Measurements from ENCODE around the gene CFLAR.
A peak's percentile ranks its signal among the peaks of the same experiment; 100 is the strongest.
"Not testable (repeated sequence)": the region's sequence is repeated elsewhere in the genome, so short reads cannot be mapped to it uniquely, and the experiment has no call there.

The CFLAR gene

GRCh38 chr2:201109186-201109585 is 6.8 kb upstream of the CFLAR start:
- Histone ChIP-seq H3K27me3 (ENCODE audit: insufficient read depth, low read length) (no peaks in the 10 kb centered on the region), H3K9me3 (ENCODE audit: low read length) (no peaks in the 10 kb centered on the region), H3K4me3 (ENCODE audit: low read length) (no peak overlapping the region), H3K4me1 (ENCODE audit: insufficient read depth, low read length) (no peaks in the 10 kb centered on the region), H2AFZ (ENCODE audit: low read depth, low read length) (no peak overlapping the region), H3K36me3 (ENCODE audit: insufficient read depth, low read length) (no peaks in the 10 kb centered on the region)

DNA sequence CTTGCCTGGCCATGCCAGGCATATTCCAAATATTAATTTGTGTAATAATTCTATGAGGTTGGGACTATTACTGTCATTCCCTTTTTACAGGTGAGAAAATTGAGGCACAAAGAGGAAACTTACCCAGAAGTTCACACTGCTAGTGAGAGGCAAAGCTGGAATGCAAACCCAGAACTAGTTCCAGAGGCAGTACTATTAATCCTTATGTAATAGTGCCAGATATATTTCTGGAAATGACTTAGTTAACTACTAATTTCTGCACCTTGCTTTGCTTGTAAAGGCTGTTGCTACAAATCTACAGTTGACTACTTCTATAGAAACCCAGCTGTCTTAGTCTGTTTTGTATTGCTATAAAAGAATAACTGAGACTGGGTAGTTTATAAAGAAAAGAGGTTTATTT is 5.3 kb upstream of the CFLAR start:
- no peaks in the 10 kb centered on the region for H3K36me3 ChIP-seq (ENCODE audit: insufficient read depth, low read length)
- no peak overlapping the region for H2AFZ ChIP-seq (ENCODE audit: low read depth, low read length)
- no peak overlapping the region for H3K4me3 ChIP-seq (ENCODE audit: low read length)
- H3K9me3 ChIP-seq (ENCODE audit: low read length): no peaks in the 10 kb centered on the region
- H3K4me1 ChIP-seq (ENCODE audit: insufficient read depth, low read length): no peaks in the 10 kb centered on the region
- H3K27me3 ChIP-seq (ENCODE audit: insufficient read depth, low read length): no peaks in the 10 kb centered on the region

DNA sequence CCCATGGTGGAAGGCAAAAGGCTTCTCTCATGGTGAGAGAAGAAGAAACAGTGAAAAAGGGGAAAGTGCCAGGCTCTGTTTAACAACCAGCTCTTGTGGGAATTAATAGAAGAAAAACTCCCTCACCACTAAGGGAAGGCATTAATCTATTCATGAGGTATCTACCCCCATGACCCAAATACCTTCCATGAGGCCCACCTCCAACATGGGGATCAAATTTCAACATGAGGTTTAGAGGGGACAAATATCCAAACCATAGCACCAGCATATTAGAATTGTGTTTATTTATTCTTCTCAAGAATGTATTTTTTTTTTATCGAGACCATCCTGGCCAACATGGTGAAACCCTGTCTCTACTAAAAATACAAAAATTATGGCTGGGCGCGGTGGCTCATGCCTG is 4.9 kb upstream of the CFLAR start:
- no peaks in the 10 kb centered on the region for H3K36me3 ChIP-seq (ENCODE audit: insufficient read depth, low read length)
- H3K4me1 ChIP-seq (ENCODE audit: insufficient read depth, low read length): no peaks in the 10 kb centered on the region
- H3K9me3 ChIP-seq (ENCODE audit: low read length): no peaks in the 10 kb centered on the region
- H3K27me3 ChIP-seq (ENCODE audit: insufficient read depth, low read length): no peaks in the 10 kb centered on the region
- H2AFZ ChIP-seq (ENCODE audit: low read depth, low read length): no peak overlapping the region
- H3K4me3 ChIP-seq (ENCODE audit: low read length): no peak overlapping the region

- H3K9me3 ChIP-seq (ENCODE audit: low read length): no peaks in the 10 kb centered on the region
- no peaks in the 10 kb centered on the region for H3K27me3 ChIP-seq (ENCODE audit: insufficient read depth, low read length)
- no peak overlapping the region for H2AFZ ChIP-seq (ENCODE audit: low read depth, low read length)
- no peaks in the 10 kb centered on the region for H3K36me3 ChIP-seq (ENCODE audit: insufficient read depth, low read length)
- H3K4me3 ChIP-seq (ENCODE audit: low read length): no peak overlapping the region
- no peaks in the 10 kb centered on the region for H3K4me1 ChIP-seq (ENCODE audit: insufficient read depth, low read length)
Observed at GRCh38 chr2:201114350-201114749, 1.6 kb upstream of the CFLAR start.

GRCh38 chr2:201114846-201115245 is 1.1 kb upstream of the CFLAR start:
- no peaks in the 10 kb centered on the region for H3K4me1 ChIP-seq (ENCODE audit: insufficient read depth, low read length)
- no peaks in the 10 kb centered on the region for H3K9me3 ChIP-seq (ENCODE audit: low read length)
- H3K4me3 ChIP-seq (ENCODE audit: low read length): no peak overlapping the region
- H3K27me3 ChIP-seq (ENCODE audit: insufficient read depth, low read length): no peaks in the 10 kb centered on the region
- H3K36me3 ChIP-seq (ENCODE audit: insufficient read depth, low read length): no peaks in the 10 kb centered on the region
- no peak overlapping the region for H2AFZ ChIP-seq (ENCODE audit: low read depth, low read length)

GRCh38 chr2:201116959-201117734 is 1.2 kb downstream of the CFLAR start:
- Histone ChIP-seq H3K36me3 (ENCODE audit: insufficient read depth, low read length) (no peaks in the 10 kb centered on the region), H3K4me3 (ENCODE audit: low read length) (peak overlapping the region; percentile 50)

DNA sequence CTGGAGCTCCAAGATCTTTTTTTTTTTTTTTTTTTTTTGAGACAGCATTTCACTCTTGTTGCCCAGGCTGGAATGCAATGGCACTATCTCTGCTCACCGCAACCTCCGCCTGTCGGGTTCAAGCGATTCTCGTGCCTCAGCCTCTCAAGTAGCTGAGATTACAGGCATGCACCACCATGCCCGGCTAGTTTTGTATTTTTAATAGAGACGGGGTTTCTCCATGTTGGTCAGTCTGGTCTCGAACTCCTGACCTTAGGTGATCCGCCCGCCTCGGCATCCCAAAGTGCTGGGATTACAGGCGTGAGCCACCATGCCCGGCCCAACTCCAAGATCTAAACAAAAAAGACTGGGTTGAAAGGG is 1.8 kb downstream of the CFLAR start:
- H3K4me1 ChIP-seq (ENCODE audit: insufficient read depth, low read length); H3K4me3 ChIP-seq (ENCODE audit: low read length); H3K36me3 ChIP-seq (ENCODE audit: insufficient read depth, low read length); H2AFZ ChIP-seq (ENCODE audit: low read depth, low read length); H3K27me3 ChIP-seq (ENCODE audit: insufficient read depth, low read length); H3K9me3 ChIP-seq (ENCODE audit: low read length): not testable (repeated sequence)

More at GRCh38 chr2:201116959-201117734, 1.2 kb downstream of the CFLAR start:
- peak overlapping the region; percentile 44 for H2AFZ ChIP-seq (ENCODE audit: low read depth, low read length)
- H3K27me3 ChIP-seq (ENCODE audit: insufficient read depth, low read length): no peaks in the 10 kb centered on the region
- no peaks in the 10 kb centered on the region for H3K4me1 ChIP-seq (ENCODE audit: insufficient read depth, low read length)
- H3K9me3 ChIP-seq (ENCODE audit: low read length): no peaks in the 10 kb centered on the region

- Histone ChIP-seq H3K27me3 (ENCODE audit: insufficient read depth, low read length) (no peaks in the 10 kb centered on the region), H2AFZ (ENCODE audit: low read depth, low read length) (no peak overlapping the region), H3K4me1 (ENCODE audit: insufficient read depth, low read length) (no peaks in the 10 kb centered on the region), H3K9me3 (ENCODE audit: low read length) (no peaks in the 10 kb centered on the region), H3K36me3 (ENCODE audit: insufficient read depth, low read length) (no peaks in the 10 kb centered on the region), H3K4me3 (ENCODE audit: low read length) (no peak overlapping the region)
Observed at GRCh38 chr2:201118121-201118960, 2.4 kb downstream of the CFLAR start.

- Histone ChIP-seq H3K9me3 (ENCODE audit: low read length) (no peaks in the 10 kb centered on the region), H3K36me3 (ENCODE audit: insufficient read depth, low read length) (no peaks in the 10 kb centered on the region), H2AFZ (ENCODE audit: low read depth, low read length) (no peak overlapping the region), H3K4me1 (ENCODE audit: insufficient read depth, low read length) (peaks cover 7% of the 10 kb centered on the region), H3K27me3 (ENCODE audit: insufficient read depth, low read length) (no peaks in the 10 kb centered on the region), H3K4me3 (ENCODE audit: low read length) (no peak overlapping the region)
Observed at GRCh38 chr2:201118961-201119854, 3.2 kb downstream of the CFLAR start.

DNA sequence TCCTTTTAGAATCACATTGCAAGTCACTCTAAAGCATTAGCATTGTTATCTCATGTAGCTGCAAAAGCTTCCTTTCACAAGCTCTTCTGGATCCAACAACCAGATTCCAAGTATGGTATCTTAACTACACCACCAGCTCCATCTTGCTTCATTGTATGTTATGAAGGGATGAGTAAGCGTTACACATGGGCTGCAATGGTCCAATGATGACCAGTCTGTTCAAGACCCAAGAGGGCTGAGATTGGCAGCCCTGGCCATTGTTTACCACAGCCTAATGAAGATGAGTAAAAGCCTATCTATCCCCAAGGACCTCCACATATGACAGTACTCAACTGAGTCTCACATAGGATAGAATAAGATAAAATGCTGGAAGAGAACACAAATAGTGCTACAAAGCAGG is 6.3 kb downstream of the CFLAR start:
- Histone ChIP-seq H3K4me1 (ENCODE audit: insufficient read depth, low read length) (peaks cover 7% of the 10 kb centered on the region), H2AFZ (ENCODE audit: low read depth, low read length) (no peak overlapping the region), H3K9me3 (ENCODE audit: low read length) (no peaks in the 10 kb centered on the region), H3K36me3 (ENCODE audit: insufficient read depth, low read length) (no peaks in the 10 kb centered on the region), H3K4me3 (ENCODE audit: low read length) (no peak overlapping the region), H3K27me3 (ENCODE audit: insufficient read depth, low read length) (no peaks in the 10 kb centered on the region)

DNA sequence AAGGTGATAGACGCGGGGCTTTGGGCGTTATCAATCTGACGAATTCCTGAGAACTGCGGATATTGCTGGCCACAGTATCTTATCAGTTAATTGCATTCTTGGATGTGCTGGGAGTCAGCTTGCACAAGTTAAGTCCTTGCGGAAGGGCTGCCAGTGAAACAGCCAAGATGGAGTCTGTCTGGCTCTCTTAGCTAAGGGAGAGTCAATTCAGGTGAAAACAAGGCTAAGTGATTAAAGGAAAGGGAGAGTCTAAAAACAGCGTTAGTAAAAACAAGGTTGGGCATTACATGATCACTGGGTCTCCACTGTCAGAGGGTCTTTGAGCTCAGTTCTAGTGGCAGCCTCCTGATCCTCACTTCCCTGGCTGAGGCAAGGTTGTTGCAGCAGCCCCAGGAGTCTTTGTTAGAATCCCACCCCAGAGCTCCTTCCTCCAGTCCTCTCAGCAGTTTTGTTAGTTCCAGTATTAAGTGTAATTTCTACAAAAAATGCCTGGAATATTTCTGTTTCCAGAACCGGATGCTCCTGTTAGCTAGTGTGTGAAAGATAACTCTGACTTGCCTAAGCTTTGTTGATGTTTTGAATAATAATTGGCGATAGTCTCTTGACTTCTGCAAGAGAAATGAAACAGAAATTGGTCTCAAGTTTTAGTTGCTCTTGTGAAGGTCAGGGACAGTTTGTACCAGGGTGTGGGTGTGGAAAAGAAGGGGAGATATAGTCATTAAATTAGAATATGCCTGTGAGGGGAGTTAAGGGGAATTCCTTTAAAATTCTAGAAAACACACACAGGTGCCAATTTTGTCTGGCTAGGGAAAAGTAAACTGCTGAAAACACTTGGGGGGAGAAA is 10.6 kb downstream of the CFLAR start:
- H3K9me3 ChIP-seq (ENCODE audit: low read length): no peaks in the 10 kb centered on the region
- H3K36me3 ChIP-seq (ENCODE audit: insufficient read depth, low read length): no peaks in the 10 kb centered on the region
- H3K27me3 ChIP-seq (ENCODE audit: insufficient read depth, low read length): no peaks in the 10 kb centered on the region
- H2AFZ ChIP-seq (ENCODE audit: low read depth, low read length): no peak overlapping the region
- peaks cover 7% of the 10 kb centered on the region for H3K4me1 ChIP-seq (ENCODE audit: insufficient read depth, low read length)
- no peak overlapping the region for H3K4me3 ChIP-seq (ENCODE audit: low read length)

DNA sequence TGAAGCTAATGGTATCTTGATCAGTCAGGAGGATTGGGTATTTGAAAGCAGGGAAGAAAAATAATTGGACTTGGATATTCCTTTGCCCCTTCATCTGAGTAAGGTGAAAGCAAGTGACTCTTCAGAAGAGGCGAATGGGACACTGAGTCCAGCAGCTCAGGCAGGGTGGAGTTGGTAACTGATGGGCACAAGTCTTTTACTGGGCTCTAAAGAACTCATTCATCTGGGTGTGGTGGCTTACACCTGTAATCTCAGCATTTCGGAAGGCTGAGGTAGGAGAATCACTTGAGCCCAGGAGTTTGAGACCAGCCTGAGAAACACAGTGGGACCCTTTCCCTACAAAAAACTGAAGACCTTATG is 11.2 kb downstream of the CFLAR start:
- Histone ChIP-seq H3K36me3 (ENCODE audit: insufficient read depth, low read length) (no peaks in the 10 kb centered on the region), H3K4me1 (ENCODE audit: insufficient read depth, low read length) (peaks cover 7% of the 10 kb centered on the region), H3K27me3 (ENCODE audit: insufficient read depth, low read length) (no peaks in the 10 kb centered on the region), H2AFZ (ENCODE audit: low read depth, low read length) (no peak overlapping the region), H3K4me3 (ENCODE audit: low read length) (no peak overlapping the region), H3K9me3 (ENCODE audit: low read length) (no peaks in the 10 kb centered on the region)

Data from neuron (in vitro differentiated cells).